Dendritic cell treated with granulocyte-macrophage colony-stimulating factor and Interleukin-4, amounts not matched to agents 40 ng/mL and 50 ng/mL, for 4 days (primary cell): ENCODE measurements around the gene MUC20.
"Not testable (repeated sequence)": the region's sequence is repeated elsewhere in the genome, so short reads cannot be mapped to it uniquely, and the experiment has no call there.

Source experiments
- H3K27ac Mint-ChIP-seq: one replicate; pipeline ENCODE4 v1.8.0; 2022; ENCODE audit warnings: mild to moderate bottlenecking, mixed read lengths
- H3K27me3 Mint-ChIP-seq: one replicate; pipeline ENCODE4 v1.8.0; 2022; ENCODE audit warnings: mild to moderate bottlenecking, mixed read lengths
- H3K36me3 Mint-ChIP-seq: one replicate; pipeline ENCODE4 v1.8.0; 2022; ENCODE audit warnings: low read depth, mixed read lengths
- H3K4me1 Mint-ChIP-seq: one replicate; pipeline ENCODE4 v1.8.0; 2022; ENCODE audit warnings: low read depth, mixed read lengths
- H3K4me3 Mint-ChIP-seq: one replicate; pipeline ENCODE4 v1.8.0; 2022; ENCODE audit warnings: mild to moderate bottlenecking, moderate library complexity, mixed read lengths
- H3K9me3 Mint-ChIP-seq: one replicate; pipeline ENCODE4 v1.8.0; 2022; ENCODE audit warnings: mixed read lengths
- intact Hi-C: fragments of 100-400 bp; cut with micrococcal nuclease; formaldehyde crosslinking; loops from one replicate; pipeline ENCODE4 v1.15.0; 2022

MUC20 gene

DNA sequence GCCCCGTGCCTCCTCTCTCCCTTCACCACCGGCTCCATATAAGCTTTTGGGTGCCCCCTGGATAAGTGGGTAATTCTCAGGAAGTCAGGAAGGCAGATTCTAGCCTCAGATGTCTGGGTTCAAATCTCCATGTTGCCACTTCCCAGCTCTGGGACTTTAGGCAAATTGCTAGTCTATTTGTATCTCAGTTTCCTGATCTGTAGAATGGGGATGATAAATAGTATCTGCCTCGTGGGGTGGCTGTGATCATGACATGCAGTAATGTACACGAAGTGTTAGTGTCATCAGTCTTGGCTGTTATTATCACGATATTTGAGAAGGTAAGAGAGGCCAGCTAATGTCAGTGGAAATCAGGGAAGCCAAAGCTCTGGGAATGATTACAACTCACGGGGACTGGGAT is 47.6 kb downstream of the MUC20 start:
- no peaks in the 10 kb centered on the region for H3K36me3 Mint-ChIP-seq
- H3K27me3 Mint-ChIP-seq: peaks cover 13% of the 10 kb centered on the region
- no peak overlapping the region for H3K27ac Mint-ChIP-seq
- intact Hi-C loops: no loop called here
- no peaks in the 10 kb centered on the region for H3K4me1 Mint-ChIP-seq
- no peaks in the 10 kb centered on the region for H3K9me3 Mint-ChIP-seq
- H3K4me3 Mint-ChIP-seq: no peak overlapping the region

DNA sequence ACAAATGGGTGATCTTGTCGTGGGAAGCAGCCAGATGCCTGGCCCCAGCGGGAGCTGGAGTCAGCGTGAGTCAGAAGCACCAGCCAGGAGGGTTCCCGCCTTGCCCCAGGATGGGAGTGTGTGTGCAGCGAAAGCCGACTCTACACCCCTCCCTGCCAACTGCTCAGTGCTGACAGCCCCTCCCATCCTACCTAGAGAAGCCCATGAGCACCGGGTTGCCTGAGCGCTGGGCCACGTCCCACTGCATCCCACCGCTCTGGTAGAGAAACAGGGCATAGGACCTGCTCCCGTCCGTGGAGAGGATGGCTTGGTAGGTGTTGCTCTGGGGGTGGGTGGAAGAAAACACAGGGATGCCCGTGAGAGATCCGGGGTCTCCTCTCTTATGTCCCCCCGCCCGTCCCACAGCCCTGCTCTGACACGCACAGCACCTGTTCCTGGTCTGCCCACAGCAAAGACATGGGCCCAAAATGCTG is 48.1 kb downstream of the MUC20 start:
- Mint-ChIP-seq H3K4me1 (no peaks in the 10 kb centered on the region), H3K9me3 (no peaks in the 10 kb centered on the region), H3K4me3 (no peak overlapping the region), H3K27ac (no peak overlapping the region), H3K27me3 (peaks cover 9% of the 10 kb centered on the region), H3K36me3 (no peaks in the 10 kb centered on the region)
- intact Hi-C loops: no loop called here

DNA sequence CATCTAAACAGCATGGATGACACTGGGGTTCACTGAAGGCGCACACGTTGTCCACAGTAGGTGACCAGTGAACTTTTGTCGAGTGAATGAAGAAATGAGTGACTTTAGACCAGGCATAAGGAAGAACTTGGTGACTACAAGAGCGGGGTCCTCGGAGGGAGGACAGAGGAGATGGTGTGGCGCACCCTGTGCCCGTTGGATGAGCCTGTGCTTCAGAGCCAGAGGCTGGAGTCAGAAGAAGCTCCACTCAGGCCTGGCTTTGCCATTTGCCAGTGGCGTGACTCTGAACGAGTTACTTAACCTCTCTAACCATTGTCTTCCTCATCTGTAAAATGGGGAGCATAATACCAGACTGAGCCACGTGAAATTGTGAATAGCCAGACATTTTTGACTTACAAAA is 48.8 kb downstream of the MUC20 start:
- intact Hi-C loops: no loop called here
- H3K9me3 Mint-ChIP-seq: no peaks in the 10 kb centered on the region
- no peak overlapping the region for H3K27ac Mint-ChIP-seq
- no peaks in the 10 kb centered on the region for H3K36me3 Mint-ChIP-seq
- no peaks in the 10 kb centered on the region for H3K4me1 Mint-ChIP-seq
- no peak overlapping the region for H3K4me3 Mint-ChIP-seq
- peaks cover 4% of the 10 kb centered on the region for H3K27me3 Mint-ChIP-seq

DNA sequence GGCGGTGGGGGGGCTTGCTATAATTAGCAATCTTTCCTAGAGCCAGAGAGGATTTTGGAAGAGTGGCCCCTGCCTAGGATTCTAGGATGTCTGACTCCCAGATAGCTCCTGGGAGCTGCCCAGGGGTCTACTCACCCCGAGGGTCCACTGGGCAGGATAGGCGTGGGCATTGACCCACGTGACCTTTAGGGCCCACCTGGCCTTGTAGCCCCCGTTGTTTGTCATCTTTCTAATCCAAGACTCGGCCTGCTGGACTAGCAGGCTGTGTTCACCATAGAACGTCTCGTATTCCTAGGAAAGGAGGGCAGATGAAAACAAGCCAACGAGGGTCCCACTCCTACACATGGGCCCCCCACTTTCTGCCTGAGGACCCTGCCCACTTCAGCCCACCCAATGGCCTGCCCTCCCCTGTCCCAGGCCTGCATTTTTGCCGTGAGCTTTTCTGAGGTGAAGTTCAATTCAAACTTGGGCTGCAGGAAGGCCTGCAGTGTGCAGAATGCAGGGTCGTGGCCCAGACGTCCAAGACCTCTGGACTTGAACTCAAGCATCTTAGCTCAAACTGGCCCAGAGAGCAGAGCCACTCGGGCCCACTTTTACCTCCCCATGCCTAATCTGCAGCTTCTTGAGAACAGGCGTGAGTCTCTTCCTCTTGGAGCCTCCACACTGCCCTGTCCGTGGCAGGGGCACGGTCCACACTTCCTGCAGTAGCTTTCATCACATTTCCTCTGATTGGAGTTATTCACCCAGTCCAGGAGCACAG is 49.5 kb downstream of the MUC20 start:
- intact Hi-C loops: no loop called here
- H3K27me3 Mint-ChIP-seq: peaks cover 2% of the 10 kb centered on the region
- H3K4me1 Mint-ChIP-seq: no peaks in the 10 kb centered on the region
- H3K27ac Mint-ChIP-seq: no peak overlapping the region
- no peaks in the 10 kb centered on the region for H3K36me3 Mint-ChIP-seq
- no peaks in the 10 kb centered on the region for H3K9me3 Mint-ChIP-seq
- H3K4me3 Mint-ChIP-seq: no peak overlapping the region

DNA sequence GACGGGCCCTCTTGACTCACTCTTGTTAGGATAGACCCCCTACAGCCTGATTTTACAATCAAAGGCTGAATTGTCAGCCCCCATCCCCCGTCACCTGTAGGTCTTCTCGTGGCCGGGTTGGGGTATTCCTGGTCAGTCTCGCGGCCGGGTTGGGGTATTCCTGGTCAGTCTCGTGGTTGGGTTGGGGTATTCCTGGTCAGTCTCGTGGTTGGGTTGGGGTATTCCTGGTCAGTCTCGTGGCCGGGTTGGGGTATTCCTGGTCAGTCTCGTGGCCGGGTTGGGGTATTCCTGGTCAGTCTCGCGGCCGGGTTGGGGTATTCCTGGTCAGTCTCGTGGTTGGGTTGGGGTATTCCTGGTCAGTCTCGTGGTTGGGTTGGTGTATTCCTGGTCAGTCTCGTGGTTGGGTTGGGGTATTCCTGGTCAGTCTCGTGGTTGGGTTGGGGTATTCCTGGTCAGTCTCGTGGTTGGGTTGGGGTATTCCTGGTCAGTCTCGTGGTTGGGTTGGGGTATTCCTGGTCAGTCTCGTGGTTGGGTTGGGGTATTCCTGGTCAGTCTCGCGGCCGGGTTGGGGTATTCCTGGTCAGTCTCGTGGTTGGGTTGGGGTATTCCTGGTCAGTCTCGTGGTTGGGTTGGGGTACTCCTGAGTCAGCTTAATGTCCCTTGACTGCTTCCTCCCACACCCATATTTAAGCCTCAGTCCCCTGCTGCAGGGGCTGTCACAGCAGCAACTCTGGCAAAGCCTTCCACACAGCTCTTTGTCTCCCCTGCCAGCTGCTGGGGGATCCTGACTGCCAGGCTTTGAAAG is 50.3 kb downstream of the MUC20 start:
- H3K9me3 Mint-ChIP-seq, H3K4me3 Mint-ChIP-seq, H3K27me3 Mint-ChIP-seq, H3K4me1 Mint-ChIP-seq, H3K36me3 Mint-ChIP-seq, H3K27ac Mint-ChIP-seq, intact Hi-C loops: not testable (repeated sequence)

DNA sequence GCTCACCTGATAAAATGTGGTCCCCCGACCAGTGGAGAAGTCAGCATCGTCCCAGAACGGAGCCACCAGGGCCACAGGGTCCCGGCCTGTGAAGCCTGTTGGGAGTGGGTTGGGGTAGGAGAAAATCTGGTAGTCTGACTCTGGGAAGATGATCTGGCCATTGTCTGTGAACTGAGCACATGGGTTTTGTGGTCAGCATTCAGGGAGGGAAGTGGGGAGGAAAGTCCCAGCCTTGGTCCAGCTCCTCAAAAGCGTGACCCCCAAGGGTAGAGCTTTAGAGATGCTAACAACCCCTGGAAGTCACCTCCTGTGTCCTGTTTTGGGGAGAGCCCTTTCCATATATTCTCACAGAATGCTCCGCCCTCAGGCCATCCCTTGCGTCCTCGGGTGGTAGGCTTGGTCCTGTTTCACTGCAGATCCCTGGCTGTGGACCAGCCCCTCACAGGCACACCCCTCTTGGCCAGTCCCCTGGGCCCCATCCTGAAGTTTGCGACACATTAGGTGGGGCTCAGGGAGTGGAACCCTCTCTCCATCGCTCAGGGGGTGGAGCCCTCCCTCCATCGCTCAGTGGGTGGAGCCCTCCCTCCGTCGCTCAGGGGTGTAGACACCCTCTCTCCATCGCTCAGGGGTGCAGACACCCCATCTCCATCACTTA is 51.0 kb downstream of the MUC20 start:
- intact Hi-C loops: no loop called here
- Mint-ChIP-seq H3K4me1 (no peaks in the 10 kb centered on the region), H3K36me3 (no peaks in the 10 kb centered on the region), H3K4me3 (no peak overlapping the region), H3K27ac (no peak overlapping the region), H3K27me3 (peaks cover 2% of the 10 kb centered on the region), H3K9me3 (no peaks in the 10 kb centered on the region)

DNA sequence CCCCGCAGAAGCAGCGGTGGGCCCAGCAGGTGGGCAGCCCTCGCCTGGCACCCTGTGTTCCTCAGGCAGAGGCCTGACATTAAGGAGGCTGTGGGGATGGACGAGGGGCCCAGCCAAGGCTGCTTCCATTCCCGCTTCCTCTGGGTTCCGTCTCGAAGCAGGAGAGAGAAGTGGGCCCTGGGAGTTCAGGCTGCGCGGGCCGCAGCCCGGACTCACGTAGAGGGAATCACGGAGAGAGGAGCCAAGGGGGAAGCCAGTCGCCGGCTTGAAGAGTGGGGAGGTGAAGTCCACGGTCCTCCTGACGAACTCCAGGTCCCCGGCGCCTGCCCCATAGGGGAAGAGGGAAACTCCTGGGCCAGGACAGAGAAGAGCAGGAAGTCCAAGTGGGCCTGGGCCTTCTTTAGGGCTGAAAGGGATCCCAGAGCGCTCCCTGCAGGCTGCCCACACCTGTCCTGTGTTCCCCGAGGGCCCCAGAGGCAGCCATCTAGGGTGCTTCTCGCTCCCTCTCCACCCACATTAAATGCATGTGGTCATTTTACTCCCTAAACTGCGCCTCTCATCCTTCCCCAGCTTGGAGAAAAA is 53.3 kb downstream of the MUC20 start:
- no peak overlapping the region for H3K4me3 Mint-ChIP-seq
- H3K36me3 Mint-ChIP-seq: no peaks in the 10 kb centered on the region
- peaks cover 1% of the 10 kb centered on the region for H3K9me3 Mint-ChIP-seq
- H3K27ac Mint-ChIP-seq: no peak overlapping the region
- intact Hi-C loops: no loop called here
- H3K4me1 Mint-ChIP-seq: no peaks in the 10 kb centered on the region
- peaks cover 2% of the 10 kb centered on the region for H3K27me3 Mint-ChIP-seq

DNA sequence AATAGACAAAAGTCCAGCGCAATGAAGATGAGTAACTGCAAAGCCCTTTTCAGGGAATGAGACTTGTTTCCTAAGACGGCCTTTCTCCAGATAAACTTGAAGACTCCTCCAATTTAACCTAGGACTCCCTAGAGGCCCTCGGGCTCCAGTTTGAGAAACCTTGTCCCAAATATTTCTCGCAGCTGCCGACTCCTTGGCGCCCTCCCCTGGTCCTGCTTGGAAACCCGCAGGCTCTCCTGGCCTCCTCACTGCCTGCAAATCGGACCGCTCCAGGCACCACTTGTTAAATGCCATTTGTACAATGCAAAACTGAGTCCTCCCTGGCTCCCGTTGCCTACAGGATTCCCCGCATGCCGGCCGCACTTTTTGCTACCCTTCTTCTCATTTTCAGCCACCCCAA is 54.1 kb downstream of the MUC20 start:
- Mint-ChIP-seq H3K36me3 (no peaks in the 10 kb centered on the region), H3K9me3 (peaks cover 10% of the 10 kb centered on the region), H3K4me3 (no peak overlapping the region), H3K27ac (no peak overlapping the region), H3K4me1 (no peaks in the 10 kb centered on the region), H3K27me3 (peaks cover 2% of the 10 kb centered on the region)
- intact Hi-C loops: no loop called here

DNA sequence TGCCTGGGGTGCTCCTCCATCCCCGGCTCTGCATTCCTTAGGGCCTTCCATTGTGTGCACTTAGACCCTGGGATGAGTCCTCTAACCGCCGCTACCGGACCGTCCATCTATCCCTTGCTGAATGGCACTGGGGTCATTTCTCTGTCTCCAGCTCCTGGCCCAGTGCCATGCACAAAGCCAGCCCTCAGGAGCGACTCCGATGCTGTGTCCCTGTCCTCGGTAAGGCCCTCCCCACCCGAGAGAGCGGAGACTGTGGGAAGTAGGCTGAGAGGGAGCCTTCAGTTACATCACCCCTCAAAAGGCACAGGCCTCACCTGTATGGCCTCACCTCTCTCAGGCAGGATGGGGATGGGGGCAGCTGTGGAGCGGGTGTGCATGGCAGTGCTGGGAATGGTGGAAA is 57.2 kb downstream of the MUC20 start:
- Mint-ChIP-seq H3K27ac (no peak overlapping the region), H3K9me3 (peaks cover 41% of the 10 kb centered on the region), H3K4me1 (no peaks in the 10 kb centered on the region), H3K36me3 (no peaks in the 10 kb centered on the region), H3K27me3 (peaks cover 2% of the 10 kb centered on the region), H3K4me3 (no peak overlapping the region)
- intact Hi-C loops: no loop called here

DNA sequence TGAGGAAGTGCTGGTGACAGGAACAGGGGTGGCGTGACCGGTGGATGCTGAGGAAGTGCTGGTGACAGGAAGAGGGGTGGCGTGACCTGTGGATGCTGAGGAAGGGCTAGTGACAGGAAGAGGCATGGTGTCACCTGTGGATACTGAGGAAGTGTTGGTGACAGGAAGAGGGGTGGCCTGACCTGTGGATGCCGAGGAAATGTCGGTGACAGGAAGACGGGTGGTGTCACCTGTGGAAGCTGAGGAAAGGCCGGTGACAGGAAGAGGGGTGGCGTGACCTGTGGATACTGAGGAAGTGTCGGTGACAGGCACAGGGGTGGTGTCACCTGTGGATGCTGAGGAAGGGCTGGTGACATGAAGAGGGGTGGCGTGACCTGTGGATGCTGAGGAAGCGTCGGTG is 60.5 kb downstream of the MUC20 start:
- H3K4me3 Mint-ChIP-seq, intact Hi-C loops, H3K27ac Mint-ChIP-seq, H3K27me3 Mint-ChIP-seq, H3K36me3 Mint-ChIP-seq, H3K4me1 Mint-ChIP-seq: not testable (repeated sequence)
- H3K9me3 Mint-ChIP-seq: peaks cover 48% of the 10 kb centered on the region
